Ovary (tissue), 9 donors: ENCODE measurements around the gene WWC1. TPM values are rescaled to one million over a fixed set of nuclear protein-coding genes. Genes with fewer than 3 reads are reported as not detected.

Source experiments
- DNase-seq, 5 donors: peaks; one replicate each; pipeline ENCODE4 v3.0.0-alpha.2; 2019 to 2020
- H3K27ac ChIP-seq, 2 donors: fragments of 200-600 bp; one replicate each; pipeline versions ENCODE4 v1.5.1 to v1.8.0; 2019 to 2022
- H3K27me3 ChIP-seq: fragments of 200-600 bp; one replicate; pipeline ENCODE4 v1.8.0; 2022
- H3K36me3 ChIP-seq: fragments of 200-600 bp; sonication (generic); one replicate; pipeline ENCODE4 v1.5.1; 2019
- H3K4me1 ChIP-seq: one replicate; pipeline ENCODE4 v1.8.1; 2013; ENCODE audit warnings: mild to moderate bottlenecking, moderate library complexity; ENCODE audit not compliant: insufficient read depth
- H3K4me3 ChIP-seq: fragments of 200-600 bp; sonication (generic); one replicate; pipeline ENCODE4 v1.5.1; 2017
- H3K9me3 ChIP-seq, 2 donors: fragments of 200-600 bp in 1 of 2; sonication (generic) in 1 of 2; one replicate each; pipeline versions ENCODE4 v1.5.1 to v1.8.1; 2013 to 2019; ENCODE audit warnings: mild to moderate bottlenecking in 1 of 2, moderate library complexity in 1 of 2
- CTCF ChIP-seq, 3 donors: fragments of 450-650 bp in 2 of 3; fragments of 200-600 bp in 1 of 3; IDR thresholded peaks; one replicate each; pipeline versions ENCODE4 v1.5.1 to v1.8.0; 2016 to 2022; ENCODE audit warnings: antibody characterized with exemption in 3 of 3, mild to moderate bottlenecking in 1 of 3
- EP300 ChIP-seq: sonication (generic); formaldehyde crosslinking; IDR thresholded peaks from one replicate; pipeline ENCODE4 v1.6.1; 2017; ENCODE audit warnings: antibody characterized with exemption
- POLR2A ChIP-seq: fragments of 450-650 bp; IDR thresholded peaks from one replicate; pipeline ENCODE4 v1.6.1; 2017; ENCODE audit warnings: antibody characterized with exemption, mild to moderate bottlenecking, moderate library complexity
- WGBS, 3 donors: extraction: QIAGEN DNeasy Blood & Tissue Kit in 1 of 3; methylation state at CpG; one replicate each; pipeline versions ENCODE4 v1.1.5 to v1.1.7; 2013 to 2017; 5-methylcytosine and 5-hydroxymethylcytosine counted together
- intact Hi-C, 4 donors: fragments of 100-400 bp; cut with DNase I; formaldehyde crosslinking; loops; one replicate each; pipeline versions ENCODE4 v1.11.0 to v1.15.1; 2022 to 2023
- polyA plus RNA-seq, 2 donors: library from polyadenylated mRNA; stranded (reverse); fragments of 200-250 nt in 1 of 2; fragments of 350-450 nt in 1 of 2; fragmentation: Illumina TruSeq in 1 of 2; extraction: RNeasy Lipid Tissue Mini Kit (QIAGEN cat#74804) in 1 of 2; gene quantifications; one replicate each; pipeline ENCODE4 v1.2.3, GENCODE V29; 2013 to 2014
- total RNA-seq, 7 donors: library from RNA; depleted of rRNA in 2 of 7; stranded (reverse); fragments of >200 nt in 2 of 7; fragmentation: NEBNext Ultra II Directional in 3 of 7; extraction: Animal tissue kit (Norgen Biotek cat#: 25700) in 3 of 7; gene quantifications; one replicate each; pipeline versions ENCODE4 v1.1.0 to v1.2.4, GENCODE V29; 2016 to 2023
- donor health status: DM: no; HTN: no; CAD: no; lungs with moderate emphysema.
- donor health status: DM: no; HTN: no; CAD: no.
- donor health status: Bipolar disorder and iron deficiency.
- donor health status: DM: yes; HTN: yes; CAD: no.
- donor health status: DM: no; HTN: no; CAD: no.
- donor health status: DM: yes; HTN: yes; CAD: no.

The WWC1 gene
- total and polyA plus RNA-seq, 9 donors, result 0.58 to 60.3 (median 5.3) TPM

GRCh38 chr5:168477060-168477459 lies 185.6 kb downstream of the WWC1 start:
- Histone ChIP-seq H3K27ac (no peak overlapping the region), H3K9me3 (no peaks in the 10 kb centered on the region), H3K36me3 (no peaks in the 10 kb centered on the region), H3K27me3 (no peaks in the 10 kb centered on the region), H3K4me1 (peaks cover 3% of the 10 kb centered on the region), H3K4me3 (no peak overlapping the region)
- WGBS, 3 donors, result 5 to 11% (median 6%) methylated on average over 7 of the region's 7 CpGs
- no peak for DNase-seq
- intact Hi-C loops, result no loop called here
- no peak for TF ChIP-seq POLR2A
- TF ChIP-seq EP300, result no peak
- TF ChIP-seq CTCF (IDR thresholded peaks at IDR 0.05), result no peak

GRCh38 chr5:168479166-168479565 lies 187.7 kb downstream of the WWC1 start:
- TF ChIP-seq POLR2A (no peak), EP300 (no peak), CTCF (IDR thresholded peaks at IDR 0.05) (no peak)
- Histone ChIP-seq H3K9me3 (no peaks in the 10 kb centered on the region), H3K27me3 (no peaks in the 10 kb centered on the region), H3K4me3 (no peak overlapping the region), H3K4me1 (peaks cover 3% of the 10 kb centered on the region), H3K36me3 (no peaks in the 10 kb centered on the region), H3K27ac (no peak overlapping the region)
- DNase-seq, result no peak
- intact Hi-C loops, result no loop called here
- WGBS, 3 donors, result 76 to 85% (median 83%) methylated on average over 3 of the region's 3 CpGs

- no peak overlapping the region for H3K4me3 ChIP-seq
- H3K9me3 ChIP-seq, result no peaks in the 10 kb centered on the region
- H3K27ac ChIP-seq, result no peak overlapping the region
- peaks cover 3% of the 10 kb centered on the region for H3K4me1 ChIP-seq
- intact Hi-C loops, result loop anchor here in 1 of 4 donors (10.0 kb wide), 1 partner anchor 206 kb away; no protein-coding TSS in a partner anchor
- no peaks in the 10 kb centered on the region for H3K27me3 ChIP-seq
- no peak for DNase-seq
- TF ChIP-seq POLR2A, result no peak
- WGBS, 3 donors, result 85 to 93% (median 90%) methylated on average over 3 of the region's 3 CpGs
- no peaks in the 10 kb centered on the region for H3K36me3 ChIP-seq
These were observed 189.2 kb downstream of the WWC1 start for GRCh38 chr5:168480601-168481000.

- Histone ChIP-seq H3K36me3 (no peaks in the 10 kb centered on the region), H3K9me3 (no peaks in the 10 kb centered on the region), H3K4me3 (no peak overlapping the region), H3K27me3 (no peaks in the 10 kb centered on the region), H3K27ac (no peak overlapping the region), H3K4me1 (peaks cover 3% of the 10 kb centered on the region)
- no peak for TF ChIP-seq POLR2A
- no peak for TF ChIP-seq EP300
- TF ChIP-seq CTCF (IDR thresholded peaks at IDR 0.05), result no peak
- WGBS, 3 donors, result 52 to 57% (median 55%) methylated on average over 4 of the region's 4 CpGs
- DNase-seq, result no peak
- intact Hi-C loops, result loop anchor here in 1 of 4 donors (10.0 kb wide), 1 partner anchor 207 kb away; no protein-coding TSS in a partner anchor
These were observed 189.9 kb downstream of the WWC1 start for GRCh38 chr5:168481330-168481788.

- Histone ChIP-seq H3K4me3 (no peak overlapping the region), H3K4me1 (no peaks in the 10 kb centered on the region), H3K36me3 (no peaks in the 10 kb centered on the region), H3K27me3 (no peaks in the 10 kb centered on the region), H3K9me3 (no peaks in the 10 kb centered on the region), H3K27ac (no peak overlapping the region)
- TF ChIP-seq EP300, result no peak
- TF ChIP-seq CTCF (IDR thresholded peaks at IDR 0.05), result no peak
- TF ChIP-seq POLR2A, result no peak
- intact Hi-C loops, result loop anchor here in 1 of 4 donors (10.0 kb wide), 1 partner anchor 208 kb away; no protein-coding TSS in a partner anchor
- 64 to 72% (median 65%) methylated on average over 5 of the region's 5 CpGs for WGBS, 3 donors
- DNase-seq, result no peak
These were observed 190.9 kb downstream of the WWC1 start for GRCh38 chr5:168482361-168482760.
